CD4-positive, alpha-beta T cell treated with Interferon gamma for 1 hour (primary cell): Measurements from ENCODE around the gene SERPINB6.
A peak's percentile ranks its signal among the peaks of the same experiment; 100 is the strongest.
"Not testable (repeated sequence)": the region's sequence is repeated elsewhere in the genome, so short reads cannot be mapped to it uniquely, and the experiment has no call there.

Experiments
- DNase-seq: peaks from one replicate; pipeline ENCODE4 v3.0.0-alpha.2; 2020

Gene SERPINB6

DNA sequence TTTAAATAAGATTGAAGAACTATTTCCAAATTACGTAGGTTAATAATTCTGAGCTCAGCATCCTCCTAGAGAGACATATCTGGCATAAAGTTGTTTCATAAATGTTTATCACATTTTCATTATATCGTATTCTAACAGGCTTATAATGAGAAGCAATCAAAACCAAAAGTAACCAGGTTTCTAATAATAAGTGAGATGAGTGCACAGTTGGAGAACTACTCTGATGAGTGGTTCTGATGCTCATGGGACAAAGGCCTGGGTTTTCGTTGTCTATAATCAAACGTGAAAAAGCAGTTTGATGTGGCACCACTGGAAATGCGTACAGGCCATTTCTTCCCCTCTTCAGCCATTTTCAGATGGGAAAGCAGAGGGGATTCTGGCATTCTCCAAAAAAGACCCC lies 4.7 kb upstream of the SERPINB6 start:
- DNase-seq: no peak

DNA sequence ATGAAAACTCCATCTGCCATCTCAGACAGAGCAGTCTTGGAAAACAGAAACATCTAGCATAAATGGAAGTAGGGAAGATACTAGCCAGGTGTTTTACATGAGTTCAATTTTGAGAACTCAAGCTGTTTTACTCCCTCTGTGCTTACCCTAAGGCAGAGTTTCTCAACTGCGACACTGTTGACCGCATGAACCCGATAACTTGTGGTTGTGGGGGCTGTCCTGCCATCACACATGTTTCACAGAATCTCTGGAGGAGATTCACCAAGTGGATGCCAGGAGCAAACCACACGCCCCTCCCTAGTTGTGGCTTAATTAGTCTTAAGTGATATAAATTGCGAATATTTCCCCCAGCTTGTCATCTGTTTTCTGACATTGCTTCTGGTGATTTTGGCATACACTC lies 2.3 kb upstream of the SERPINB6 start:
- no peak for DNase-seq

DNA sequence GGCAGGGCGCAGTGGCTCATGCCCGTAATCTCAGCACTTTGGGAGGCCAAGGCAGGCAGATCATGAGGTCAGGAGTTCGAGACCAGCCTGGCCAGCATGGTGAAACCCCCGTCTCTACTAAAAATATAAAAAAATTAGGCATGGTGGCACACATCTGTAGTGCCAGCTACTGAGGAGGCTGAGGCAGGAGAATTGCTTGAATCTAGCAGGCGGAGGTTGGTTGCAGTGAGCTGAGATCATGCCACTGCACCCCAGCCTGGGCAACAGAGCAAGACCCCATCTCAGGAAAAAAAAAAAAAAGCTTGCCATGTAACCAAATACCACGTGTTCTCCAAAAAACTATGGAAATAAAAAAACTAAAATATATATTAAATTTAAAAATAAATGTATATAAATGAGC lies 1.8 kb upstream of the SERPINB6 start:
- not testable (repeated sequence) for DNase-seq

GRCh38 chr6:2972685-2973084 lies 1.3 kb upstream of the SERPINB6 start:
- not testable (repeated sequence) for DNase-seq

DNA sequence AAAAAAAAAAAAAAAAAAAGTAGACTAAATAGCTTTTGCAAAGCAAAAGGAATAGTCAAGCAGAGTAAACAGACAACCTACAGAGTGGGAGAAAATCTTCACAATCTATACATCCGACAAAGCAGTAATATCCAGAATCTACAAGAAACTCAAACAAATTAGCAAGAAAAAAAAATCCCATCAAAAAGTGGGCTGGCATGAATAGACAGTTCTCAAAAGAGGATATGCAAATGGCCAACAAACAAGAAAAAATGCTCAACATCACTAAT lies 786 bp upstream of the SERPINB6 start:
- not testable (repeated sequence) for DNase-seq

DNA sequence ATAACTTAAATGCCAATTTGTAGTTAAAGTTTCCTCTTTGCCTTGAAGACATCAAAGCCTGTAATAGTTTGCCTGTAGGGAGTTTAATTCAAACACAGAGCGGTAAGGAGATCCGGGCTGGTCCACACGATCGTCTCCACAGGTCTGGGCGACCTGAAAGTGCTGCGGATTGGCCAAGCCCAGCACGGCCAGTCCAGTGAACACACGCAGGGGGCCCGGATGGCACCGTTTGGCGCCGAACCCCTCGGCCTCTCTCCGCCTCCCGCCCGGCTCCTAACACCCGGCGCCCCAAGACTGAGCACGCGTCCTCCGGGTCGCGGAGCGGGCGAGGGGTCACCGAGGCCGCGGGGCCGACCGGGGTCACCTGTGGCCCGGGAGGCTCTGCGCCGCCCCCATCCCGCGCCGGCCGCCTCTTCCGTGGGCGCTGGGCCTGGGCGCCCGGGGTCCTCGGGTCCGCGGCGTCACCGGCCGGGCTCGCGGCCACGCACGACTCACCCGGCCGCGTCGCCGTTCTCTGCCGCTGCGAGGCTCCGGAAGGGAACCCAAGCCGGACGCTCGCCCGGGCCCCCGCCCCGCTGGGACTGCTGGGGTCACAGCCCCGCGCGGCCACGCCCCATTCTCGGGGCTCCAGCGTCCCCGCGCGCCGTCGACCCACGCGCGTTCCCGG lies 481 bp downstream of the SERPINB6 start:
- DNase-seq: peak; percentile 49

GRCh38 chr6:2970034-2970685 lies 1.2 kb downstream of the SERPINB6 start:
- DNase-seq: no peak

GRCh38 chr6:2969549-2969948 lies 1.8 kb downstream of the SERPINB6 start:
- no peak for DNase-seq

DNA sequence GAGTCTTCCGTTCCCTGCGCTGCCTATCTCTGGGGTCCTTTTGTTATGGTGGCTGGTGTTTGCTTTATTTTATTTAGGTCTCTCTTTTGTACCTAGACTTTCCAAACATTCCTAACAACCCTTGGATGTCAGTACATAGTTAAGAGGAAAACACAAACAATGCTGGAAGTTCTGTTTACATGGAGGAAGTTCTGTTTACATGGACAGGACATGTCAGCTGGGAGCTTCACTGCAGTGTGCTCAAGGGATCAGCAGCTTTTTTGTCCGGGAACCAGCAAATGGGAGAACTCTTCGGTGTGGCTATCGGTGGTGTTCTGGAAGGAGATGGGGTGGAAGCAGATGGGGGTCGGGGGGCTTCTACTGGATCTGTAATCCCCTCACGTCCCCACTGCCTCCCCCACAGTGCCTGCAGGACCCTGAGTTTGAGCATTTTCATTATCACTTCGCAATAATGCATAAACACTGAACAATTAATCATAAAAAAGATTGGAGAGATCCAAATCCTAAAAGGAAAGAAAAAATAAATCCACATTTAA lies 2.7 kb downstream of the SERPINB6 start:
- no peak for DNase-seq

DNA sequence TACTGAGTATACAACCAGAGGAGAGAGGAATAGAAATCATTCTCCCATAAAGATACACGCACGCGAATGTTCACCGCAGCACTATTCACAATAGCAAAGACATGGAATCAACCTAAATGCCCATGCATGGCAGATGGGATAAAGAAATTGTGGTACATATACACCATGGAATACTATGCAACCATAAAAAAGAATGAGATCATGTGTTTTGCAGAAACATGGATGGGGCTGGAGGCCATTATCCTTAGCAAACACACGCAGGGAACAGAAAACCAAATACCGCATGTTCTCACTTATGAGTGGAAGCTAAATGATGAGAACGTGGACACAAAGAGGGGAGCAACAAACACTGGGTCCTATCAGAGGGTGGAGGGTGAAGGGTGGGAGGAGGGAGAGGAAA lies 3.4 kb downstream of the SERPINB6 start:
- no peak for DNase-seq

- DNase-seq: no peak
These were observed 5.0 kb downstream of the SERPINB6 start for GRCh38 chr6:2966347-2966746.

- DNase-seq: no peak
These were observed 6.4 kb downstream of the SERPINB6 start for GRCh38 chr6:2964793-2965505.

GRCh38 chr6:2963756-2964155 lies 7.6 kb downstream of the SERPINB6 start:
- DNase-seq: no peak

- DNase-seq: no peak
These were observed 8.7 kb downstream of the SERPINB6 start for GRCh38 chr6:2962636-2963035.

DNA sequence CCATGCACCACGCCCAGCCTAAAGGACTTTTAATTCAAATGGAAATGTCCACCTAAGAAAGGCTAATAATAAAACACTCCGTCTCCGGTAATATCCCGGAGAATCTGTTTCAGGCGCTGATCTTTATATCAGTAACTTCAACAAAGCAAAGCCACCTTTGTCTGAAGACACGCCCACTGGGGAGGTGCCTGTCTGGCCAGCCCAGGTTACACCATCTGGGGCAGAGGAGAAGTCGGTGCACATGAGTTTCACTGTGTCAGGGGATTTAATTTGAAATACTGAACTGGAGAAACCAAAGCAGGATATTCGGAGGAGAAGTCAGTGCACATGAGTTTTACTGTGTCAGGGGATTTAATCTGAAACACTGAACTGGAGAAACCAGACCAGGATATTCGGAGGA lies 9.4 kb downstream of the SERPINB6 start:
- no peak for DNase-seq

DNA sequence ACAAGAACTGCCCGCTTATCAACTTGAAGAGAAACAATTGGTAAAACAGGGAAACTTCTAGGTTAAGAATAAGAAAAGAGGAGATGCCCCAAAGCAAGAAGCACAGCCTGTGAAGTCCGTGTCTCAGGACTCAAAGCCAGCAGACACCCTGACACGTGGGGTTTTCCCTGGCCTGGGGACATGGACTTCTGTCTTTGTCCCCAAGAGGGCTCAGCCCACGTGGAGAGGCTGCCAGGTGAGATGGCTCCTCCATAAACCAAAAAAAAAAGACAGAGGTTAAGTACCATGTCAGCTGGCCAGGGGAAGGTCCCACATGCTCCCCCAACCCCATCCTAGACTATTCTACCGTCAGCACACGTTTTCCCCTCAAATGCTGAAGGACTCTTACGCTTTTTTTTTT lies 9.9 kb downstream of the SERPINB6 start:
- no peak for DNase-seq

- DNase-seq: no peak
These were observed 10.4 kb downstream of the SERPINB6 start for GRCh38 chr6:2960935-2961334.

DNA sequence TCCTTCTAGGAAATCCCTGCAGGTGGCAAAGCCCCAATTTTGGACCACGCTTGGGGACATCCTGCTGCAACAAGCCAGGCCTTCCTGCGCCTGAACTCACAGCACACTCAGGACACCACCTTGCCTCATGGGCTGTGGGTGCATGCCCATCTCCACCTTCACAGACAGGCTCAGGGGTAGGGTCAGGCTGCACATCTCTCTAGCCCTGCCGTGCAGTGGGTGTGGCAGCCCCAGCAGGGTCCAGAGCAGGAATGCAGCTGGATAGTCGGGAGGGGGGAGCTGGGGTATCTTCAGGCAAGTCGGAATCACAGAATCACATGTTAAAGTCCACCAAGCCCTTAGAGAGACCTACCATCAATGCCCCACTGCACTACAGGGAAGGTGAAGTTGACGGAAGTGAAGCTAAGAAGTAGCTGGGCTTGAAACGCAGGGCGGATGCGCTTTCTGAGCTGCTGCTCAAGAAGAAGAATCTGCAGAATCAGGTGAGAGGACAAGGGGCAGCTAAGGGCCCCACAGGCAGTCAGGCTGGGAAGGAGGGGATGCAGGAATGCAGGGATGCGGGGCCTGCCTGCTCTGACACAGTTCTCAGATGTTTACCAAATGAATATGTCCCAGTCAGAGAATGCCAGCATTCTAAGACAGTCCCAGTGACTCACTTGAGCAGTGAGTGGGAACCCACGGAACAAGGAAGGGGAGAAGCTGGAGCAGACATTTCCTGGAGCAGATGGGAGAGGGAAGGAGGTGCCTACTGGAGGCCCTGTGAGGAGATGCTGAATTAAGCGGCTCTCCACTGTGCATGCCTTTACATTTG lies 11.3 kb downstream of the SERPINB6 start:
- no peak for DNase-seq

DNA sequence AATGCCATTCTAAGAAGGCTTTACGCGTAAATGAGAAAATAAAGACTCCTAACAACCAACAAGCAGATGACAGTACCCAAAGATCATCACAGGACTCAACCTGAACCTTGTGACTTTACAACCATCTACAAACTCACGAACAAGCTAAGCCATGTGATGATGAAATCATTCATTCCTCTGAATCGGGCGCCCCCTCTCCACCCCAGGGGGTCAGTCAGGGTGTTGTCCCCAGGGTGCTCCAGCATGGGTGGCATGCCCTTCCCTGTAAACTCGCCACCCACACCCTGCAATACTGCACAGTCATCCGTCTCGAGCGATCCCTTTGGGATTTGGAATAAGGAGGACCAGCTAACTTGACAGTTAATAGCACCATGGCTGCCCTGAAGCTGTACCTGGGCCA lies 12.6 kb downstream of the SERPINB6 start:
- no peak for DNase-seq

DNA sequence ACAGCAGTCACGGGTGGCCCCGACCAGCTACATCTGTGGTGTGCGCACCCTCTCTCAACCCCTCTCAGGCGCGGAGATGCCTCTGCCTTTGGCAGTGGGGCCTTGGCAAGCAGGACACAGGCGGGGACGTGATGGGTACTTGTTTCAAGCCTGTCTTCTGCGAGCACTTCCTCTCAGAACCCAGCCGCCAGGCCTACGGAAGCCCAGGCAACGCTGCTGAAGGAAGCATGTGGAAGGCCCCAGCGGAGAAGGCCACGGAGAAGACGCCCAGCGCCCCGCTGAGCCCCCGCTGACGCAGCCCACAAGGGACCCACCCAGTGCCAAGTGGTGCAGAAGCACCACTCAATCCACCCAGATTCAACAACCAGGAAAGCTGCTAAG lies 13.0 kb downstream of the SERPINB6 start:
- DNase-seq: no peak

DNA sequence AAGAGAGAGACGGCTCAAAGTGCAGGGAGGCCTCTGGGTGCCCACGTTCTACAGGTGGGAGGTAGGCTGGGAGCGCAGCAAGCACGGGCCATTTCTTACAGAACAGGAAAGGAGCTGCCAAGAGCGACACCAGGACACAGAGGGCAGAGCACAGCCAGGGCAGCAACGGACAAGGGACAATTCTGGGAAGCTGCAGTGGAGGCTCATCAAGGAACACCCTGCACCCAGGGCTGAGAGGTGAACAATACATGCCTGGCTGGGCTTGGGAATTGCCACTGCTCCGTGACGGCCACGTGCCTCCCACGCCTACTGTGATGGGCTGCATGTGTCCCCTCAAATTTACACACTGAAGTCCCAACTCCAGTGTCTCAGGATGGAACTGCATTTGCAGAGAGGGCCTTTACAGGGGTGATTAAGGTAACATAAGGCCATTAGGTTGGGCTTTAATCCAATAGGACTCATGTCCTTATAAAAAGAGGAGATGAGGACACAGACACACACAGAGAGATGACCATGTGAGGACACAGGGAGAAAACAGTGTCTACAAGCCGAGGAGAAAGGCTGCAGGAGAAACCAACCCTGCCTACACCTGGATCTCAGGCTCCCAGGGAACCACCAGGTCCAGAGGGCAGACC lies 13.6 kb downstream of the SERPINB6 start:
- DNase-seq: no peak

GRCh38 chr6:2956930-2957685 lies 14.3 kb downstream of the SERPINB6 start:
- no peak for DNase-seq
